Spleen (tissue), 11 donors: ENCODE results near the gene SEBOX. TPM values are rescaled to one million over a fixed set of nuclear protein-coding genes. Genes with fewer than 3 reads are reported as not detected.

Experiments
- DNase-seq: peaks from one replicate; pipeline ENCODE4 v3.0.0-alpha.2; 2020
- H3K27ac ChIP-seq, 8 donors: fragments of 200-600 bp; sonication (generic) in 7 of 8; 1 replicate in 4 of 8; 2 replicates in 4 of 8; pipeline versions ENCODE4 v1.5.0 to v1.8.0; 2016 to 2021; ENCODE audit warnings: inconsistent platforms in 4 of 8, mild to moderate bottlenecking in 4 of 8, moderate library complexity in 1 of 8
- H3K27me3 ChIP-seq, 7 donors: fragments of 200-600 bp; sonication (generic) in 6 of 7; replicated peaks in 1 of 7; 1 replicate in 4 of 7; 2 replicates in 3 of 7; pipeline versions ENCODE4 v1.5.0 to v1.8.0; 2016 to 2021; ENCODE audit warnings: inconsistent platforms in 3 of 7, mild to moderate bottlenecking in 1 of 7
- H3K36me3 ChIP-seq, 6 donors: fragments of 200-600 bp; sonication (generic) in 5 of 6; 1 replicate in 4 of 6; 2 replicates in 2 of 6; pipeline versions ENCODE4 v1.5.0 to v1.8.0; 2016 to 2021; ENCODE audit warnings: inconsistent platforms in 2 of 6
- H3K4me1 ChIP-seq, 6 donors: fragments of 200-600 bp; sonication (generic) in 5 of 6; 1 replicate in 3 of 6; 2 replicates in 3 of 6; pipeline versions ENCODE4 v1.5.0 to v1.8.0; 2016 to 2021; ENCODE audit warnings: inconsistent platforms in 3 of 6
- H3K4me3 ChIP-seq, 8 donors: fragments of 200-600 bp; sonication (generic) in 7 of 8; 1 replicate in 4 of 8; 2 replicates in 4 of 8; pipeline versions ENCODE4 v1.5.0 to v1.8.0; 2016 to 2021; ENCODE audit warnings: inconsistent platforms in 4 of 8, mild to moderate bottlenecking in 4 of 8, moderate library complexity in 2 of 8
- H3K9me3 ChIP-seq, 8 donors: fragments of 200-600 bp; sonication (generic) in 7 of 8; 1 replicate in 4 of 8; 2 replicates in 4 of 8; pipeline versions ENCODE4 v1.5.0 to v1.8.0; 2016 to 2021; ENCODE audit warnings: inconsistent platforms in 4 of 8
- CTCF ChIP-seq, 11 experiments: fragments of 200-600 bp in 7 of 11; fragments of 450-650 bp in 4 of 11; sonication (generic) in 4 of 11; IDR thresholded peaks in 8 of 11; conservative IDR thresholded peaks in 3 of 11; 1 replicate in 7 of 11; 2 replicates in 4 of 11; pipeline versions ENCODE4 v1.4.0 to v1.8.0; 2016 to 2021; ENCODE audit warnings: antibody characterized with exemption in 11 of 11, inconsistent platforms in 4 of 11, mild to moderate bottlenecking in 1 of 11
- POLR2A ChIP-seq, 3 donors: fragments of 450-650 bp; IDR thresholded peaks; one replicate each; pipeline ENCODE4 v1.5.1; 2017; ENCODE audit warnings: antibody characterized with exemption in 3 of 3, mild to moderate bottlenecking in 1 of 3
- POLR2AphosphoS5 ChIP-seq, 3 donors: sonication (generic); formaldehyde crosslinking; IDR thresholded peaks; one replicate each; pipeline ENCODE4 v1.5.1; 2017; ENCODE audit warnings: antibody characterized with exemption in 3 of 3
- WGBS, 5 donors: extraction: QIAGEN DNeasy Blood & Tissue Kit in 3 of 5; methylation state at CpG; one replicate each; pipeline versions ENCODE4 v1.1.5 to v1.1.7; 2013 to 2018; 5-methylcytosine and 5-hydroxymethylcytosine counted together
- intact Hi-C: fragments of 100-400 bp; cut with DNase I; formaldehyde crosslinking; loops from one replicate; pipeline ENCODE4 v1.15.0; 2023; ENCODE audit warnings: low total_unique reads
- polyA plus RNA-seq, 3 donors: library from polyadenylated mRNA; stranded (reverse); fragments of 200-250 nt; gene quantifications; one replicate each; pipeline ENCODE4 v1.2.1, GENCODE V29; 2013
- total RNA-seq, 7 donors: library from RNA; depleted of rRNA in 3 of 7; stranded (reverse); fragments of >200 nt in 3 of 7; fragmentation: NEBNext Ultra II Directional in 4 of 7; extraction: Animal tissue kit (Norgen Biotek cat#: 25700) in 4 of 7; gene quantifications; one replicate each; pipeline versions ENCODE4 v1.1.0 to v1.2.1, GENCODE V29; 2016 to 2021
- donor health status: healthy with polysubstance abuse.
- donor health status: DM: no; HTN: no; CAD: no; lungs with moderate emphysema.
- donor health status: DM: no; HTN: no; CAD: no.
- donor health status: Bipolar disorder and iron deficiency.
- donor health status: healthy.
- donor health status: DM: no; HTN: no; CAD: no.
- donor health status: DM: yes; HTN: yes; CAD: no.

The SEBOX gene
- total and polyA plus RNA-seq, 10 donors: not detected

GRCh38 chr17:28379814-28380801 is 15.1 kb upstream of the SEBOX start:
- H3K27me3 ChIP-seq: peaks cover 0 to 27% (median 0%) of the 10 kb centered on the region in 7 donors
- no peaks in the 10 kb centered on the region for H3K9me3 ChIP-seq
- intact Hi-C loops: no loop called here
- H3K4me3 ChIP-seq: no peak overlapping the region
- 53 to 65% (median 60%) methylated on average over 10 of the region's 10 CpGs for WGBS, 5 donors
- peaks cover 0 to 7% (median 0%) of the 10 kb centered on the region in 6 donors for H3K36me3 ChIP-seq
- DNase-seq: no peak
- H3K27ac ChIP-seq: no peak overlapping the region
- TF ChIP-seq POLR2A (IDR thresholded peaks at IDR 0.05): no peak
- peak in 1 of 3 donors; percentile 63 for TF ChIP-seq POLR2AphosphoS5 (IDR thresholded peaks at IDR 0.05)
- peaks cover 10 to 39% (median 24%) of the 10 kb centered on the region in 6 donors for H3K4me1 ChIP-seq

- Histone ChIP-seq H3K4me3 (peak overlapping the region in 2 of 8 donors; percentile 75 to 88), H3K27me3 (peaks cover 0 to 18% (median 0%) of the 10 kb centered on the region in 7 donors), H3K9me3 (no peaks in the 10 kb centered on the region), H3K36me3 (peaks cover 0 to 5% (median 0%) of the 10 kb centered on the region in 6 donors), H3K27ac (no peak overlapping the region), H3K4me1 (peaks cover 10 to 44% (median 29%) of the 10 kb centered on the region in 6 donors)
- no peak for DNase-seq
- 88 to 97% (median 92%) methylated on average over 6 of the region's 6 CpGs for WGBS, 5 donors
- TF ChIP-seq CTCF (IDR thresholded peaks at IDR 0.05 in 8 of 11, conservative IDR thresholded peaks at IDR 0.05 in 3 of 11) (no peak), POLR2A (IDR thresholded peaks at IDR 0.05) (no peak), POLR2AphosphoS5 (IDR thresholded peaks at IDR 0.05) (no peak)
- intact Hi-C loops: no loop called here
Measured at GRCh38 chr17:28372945-28373274, 7.9 kb upstream of the SEBOX start.

GRCh38 chr17:28372203-28372944 is 7.4 kb upstream of the SEBOX start:
- Histone ChIP-seq H3K4me1 (peaks cover 10 to 44% (median 29%) of the 10 kb centered on the region in 6 donors), H3K9me3 (no peaks in the 10 kb centered on the region), H3K36me3 (no peaks in the 10 kb centered on the region), H3K4me3 (peak overlapping the region; percentile 50 to 88 (median 68)), H3K27ac (peak overlapping the region in 7 of 8 donors; percentile 63 to 86 (median 75)), H3K27me3 (peaks cover 0 to 18% (median 0%) of the 10 kb centered on the region in 7 donors)
- TF ChIP-seq POLR2A (IDR thresholded peaks at IDR 0.05) (no peak), POLR2AphosphoS5 (IDR thresholded peaks at IDR 0.05) (peak in 1 of 3 donors; percentile 43)
- peak; percentile 79 for DNase-seq
- intact Hi-C loops: no loop called here
- 7 to 34% (median 11%) methylated on average over 11 to 53 of the region's 53 CpGs for whole genome bisulfite sequencing, 5 donors

- Histone ChIP-seq H3K27ac (peak within 1 kb of the TSS; percentile 8 to 86 (median 72)), H3K9me3 (no peaks in the 10 kb centered on the region), H3K27me3 (peaks cover 0 to 18% (median 0%) of the 10 kb centered on the region in 7 donors), H3K4me1 (peaks cover 10 to 44% (median 29%) of the 10 kb centered on the region in 6 donors), H3K36me3 (no peaks in the 10 kb centered on the region), H3K4me3 (peak within 1 kb of the TSS; percentile 50 to 88 (median 68))
- WGBS, 5 donors: 0 to 1% (median 0%) methylated on average over 53 to 80 of the region's 80 CpGs
- TF ChIP-seq CTCF (IDR thresholded peaks at IDR 0.05 in 8 of 11, conservative IDR thresholded peaks at IDR 0.05 in 3 of 11): no peak
- peak; percentile 59 to 67 (median 59) for TF ChIP-seq POLR2AphosphoS5 (IDR thresholded peaks at IDR 0.05)
- TF ChIP-seq POLR2A (IDR thresholded peaks at IDR 0.05): no peak
- DNase-seq: peak; percentile 96
- intact Hi-C loops: no loop called here
Measured at GRCh38 chr17:28371245-28372202, 6.5 kb upstream of the SEBOX start, which contains the start of gene SARM1. SARM1 (plus strand) TSS chr17:28371694; CDS start chr17:28372033, 339 bp downstream.
